K562 (cell line): ENCODE data around the gene EMC10. TPM values are rescaled to one million over a fixed set of nuclear protein-coding genes. Genes with fewer than 3 reads are reported as not detected.

Experiments used
- ATAC-seq: fragments of 200-7000 bp; cut with Tn5 transposase; 3 replicates; pipeline ENCODE4 v1.9.1; 2020; ENCODE audit warnings: moderate library complexity
- BruUV-seq: library from RNA; stranded (reverse); fragments of 400-500 nt; replicated peaks from 2 replicates; lab custom pipeline; 2021; lab: Mats Ljungman, UMichigan
- CTCF ChIA-PET: fragments of 300-600 bp; formaldehyde crosslinking; extraction: SDS; loops from one replicate; lab custom pipeline; 2021; ENCODE audit warnings: low intra/inter-chr PET ratio; lab: Yijun Ruan, JAX
- POLR2A ChIA-PET: fragments of 300-600, 350-650 bp; sonication (Branson Sonifier 250); formaldehyde crosslinking; extraction: SDS; loops from one replicate; lab custom pipeline; 2021; ENCODE audit warnings: antibody characterized with exemption, inconsistent platforms; lab: Yijun Ruan, JAX
- DNase-seq, 4 experiments: peaks; one replicate each; pipeline versions ENCODE4 v3.0.0 to v3.0.0-alpha.2; 2011 to 2018; ENCODE audit warnings: low spot score in 3 of 4, mixed read lengths in 3 of 4; ENCODE audit errors: extremely low read depth in 1 of 4
- FAIRE-seq: peaks from 2 replicates; lab custom pipeline; 2011; peaks lifted over from hg19 to GRCh38; lab: Jason Lieb, UNC
- H2AFZ ChIP-seq: 2 replicates; pipeline ENCODE4 v1.6.0; 2011; ENCODE audit warnings: low read depth, low read length, control low read depth, inconsistent platforms
- H3K27ac ChIP-seq: fragments of 200-600 bp; 3 replicates; pipeline ENCODE4 v1.8.0; 2011; ENCODE audit warnings: low read depth, mild to moderate bottlenecking, control low read depth, inconsistent platforms, low read length, moderate library complexity, mixed read lengths; ENCODE audit errors: extremely low read depth
- H3K27me3 ChIP-seq, 2 experiments: fragments of 300-600 bp in 1 of 2; 2 replicates in 1 of 2; 3 replicates in 1 of 2; pipeline versions ENCODE4 v1.6.0 to v1.8.0; 2011; ENCODE audit warnings: inconsistent platforms in 2 of 2, low read length in 2 of 2, mild to moderate bottlenecking in 1 of 2, mixed read lengths in 1 of 2, moderate library complexity in 1 of 2; ENCODE audit not compliant: control insufficient read depth in 2 of 2, insufficient read depth in 2 of 2
- H3K36me3 ChIP-seq: fragments of 300-600 bp; 3 replicates; pipeline ENCODE4 v1.8.0; 2011; ENCODE audit warnings: mild to moderate bottlenecking, low read length, inconsistent platforms; ENCODE audit not compliant: control insufficient read depth, insufficient read depth
- H3K4me1 ChIP-seq, 2 experiments: fragments of 200-600 bp in 1 of 2; replicated peaks in 1 of 2; 2 replicates in 1 of 2; 3 replicates in 1 of 2; pipeline versions ENCODE4 v1.5.1 to v1.8.0; 2011; ENCODE audit warnings: inconsistent platforms in 2 of 2, low read length in 2 of 2, mild to moderate bottlenecking in 1 of 2, mixed read lengths in 1 of 2, moderate library complexity in 1 of 2; ENCODE audit not compliant: control insufficient read depth in 2 of 2, insufficient read depth in 2 of 2
- H3K4me2 ChIP-seq: 2 replicates; pipeline ENCODE4 v1.6.1; 2011; ENCODE audit warnings: low read length, control low read depth, inconsistent platforms, mixed read lengths; ENCODE audit not compliant: insufficient read depth
- H3K4me3 ChIP-seq: fragments of 200-600 bp; sonication (generic), shearing (Covaris generic); 2 replicates; pipeline ENCODE4 v1.5.1; 2016; ENCODE audit warnings: control low read depth, inconsistent platforms
- H3K79me2 ChIP-seq: fragments of 200-600 bp; 3 replicates; pipeline ENCODE4 v1.8.0; 2011; ENCODE audit warnings: low read length, inconsistent platforms; ENCODE audit not compliant: control insufficient read depth, insufficient read depth
- H3K9ac ChIP-seq, 2 experiments: 2 replicates each; pipeline versions ENCODE4 v1.6.0 to v1.6.1; 2011; ENCODE audit warnings: low read depth in 2 of 2, low read length in 2 of 2, control low read depth in 1 of 2, inconsistent platforms in 1 of 2, mild to moderate bottlenecking in 1 of 2, mixed read lengths in 1 of 2; ENCODE audit not compliant: insufficient read depth in 1 of 2
- H3K9me1 ChIP-seq: one replicate; pipeline ENCODE4 v1.6.0; 2011; ENCODE audit warnings: inconsistent platforms, mild to moderate bottlenecking, low read length, moderate library complexity; ENCODE audit not compliant: control insufficient read depth, insufficient read depth
- H3K9me3 ChIP-seq: replicated peaks from 2 replicates; pipeline ENCODE4 v1.5.1; 2011; ENCODE audit warnings: low read depth, low read length, inconsistent platforms; ENCODE audit not compliant: control insufficient read depth, insufficient read depth
- H4K20me1 ChIP-seq: replicated peaks from 2 replicates; pipeline ENCODE4 v1.6.1; 2011; ENCODE audit warnings: low read length, inconsistent platforms, mixed read lengths; ENCODE audit not compliant: control insufficient read depth, insufficient read depth
- ARNT ChIP-seq, 2 experiments: fragments of 450-650 bp; IDR thresholded peaks; 2 replicates each; pipeline ENCODE4 v1.6.1; 2016; ENCODE audit warnings: mild to moderate bottlenecking in 1 of 2
- CUX1 ChIP-seq: fragments of 200-800 bp; sonication (Bioruptor generic); IDR thresholded peaks from 2 replicates; pipeline ENCODE4 v1.6.1; 2016; ENCODE audit warnings: missing genetic modification characterization, missing compliant biosample characterization
- FOXK2 ChIP-seq, 2 experiments: fragments of 450-650 bp; IDR thresholded peaks in 1 of 2; conservative IDR thresholded peaks in 1 of 2; 2 replicates each; pipeline ENCODE4 v1.6.1; 2016; ENCODE audit warnings: low read depth in 2 of 2, mild to moderate bottlenecking in 1 of 2
- HMG20A ChIP-seq: fragments of 450-650 bp; formaldehyde crosslinking; conservative IDR thresholded peaks from 2 replicates; pipeline ENCODE4 v1.4.0; 2020; ENCODE audit warnings: mild to moderate bottlenecking, mixed read lengths
- LCOR ChIP-seq: sonication (generic); formaldehyde crosslinking; IDR thresholded peaks from 2 replicates; pipeline ENCODE4 v1.8.0; 2022; ENCODE audit warnings: mild to moderate bottlenecking, missing genetic modification reagents
- MITF ChIP-seq: IDR thresholded peaks from 2 replicates; pipeline ENCODE4 v1.6.1; 2014; ENCODE audit warnings: antibody characterized with exemption
- POLR2AphosphoS2 ChIP-seq: IDR thresholded peaks from 2 replicates; pipeline ENCODE4 v1.6.1; 2012; ENCODE audit warnings: low read length, improper control_type of control experiment
- ZBTB9 ChIP-seq: fragments of 450-650 bp; formaldehyde crosslinking; IDR thresholded peaks from 2 replicates; pipeline ENCODE4 v1.4.0; 2020; ENCODE audit warnings: mild to moderate bottlenecking, moderate library complexity
- ZNF197 ChIP-seq: fragments of 200-800 bp; sonication (Bioruptor generic); IDR thresholded peaks from 2 replicates; pipeline ENCODE4 v1.6.1; 2016; ENCODE audit warnings: low read depth, missing genetic modification characterization, missing compliant biosample characterization
- ZNF586 ChIP-seq: fragments of 450-650 bp; formaldehyde crosslinking; conservative IDR thresholded peaks from 2 replicates; pipeline ENCODE4 v1.4.0; 2020; ENCODE audit warnings: mild to moderate bottlenecking, moderate library complexity
- WGBS: fragments of 100-300 bp; shearing (Covaris generic); methylation state at CpG from one replicate; pipeline ENCODE4 v1.1.6; 2016; ENCODE audit warnings: low coverage, mixed read lengths; ENCODE audit not compliant: insufficient coverage; ENCODE audit errors: missing lambda C conversion rate; 5-methylcytosine and 5-hydroxymethylcytosine counted together
- in situ Hi-C: fragments of 300-500 bp; cut with MboI; formaldehyde crosslinking; loops from 4 replicates; pipeline ENCODE4 v1.15.0; 2018; ENCODE audit warnings: inconsistent platforms, mixed read lengths
- intact Hi-C: fragments of 100-400 bp; cut with micrococcal nuclease; formaldehyde crosslinking; loops from 2 replicates; pipeline ENCODE4 v1.14.2; 2022
- polyA plus RNA-seq, 8 experiments: library from polyadenylated mRNA; depleted of rRNA in 4 of 8; stranded (reverse) in 5 of 8; unstranded in 3 of 8; fragments of >200 nt; fragmentation: Nextera tagmentation in 2 of 8; fragmentation: Illumina TruSeq in 1 of 8; extraction: Ambion mirVana in 2 of 8; extraction: Trizol in 1 of 8; gene quantifications; 2 replicates each; pipeline versions ENCODE4 v1.2.1 to v1.2.3, GENCODE V29; 2011 to 2014; ENCODE audit warnings: inconsistent platforms in 1 of 8, missing spikeins in 1 of 8
- total RNA-seq, 7 experiments: library from RNA; depleted of rRNA in 6 of 7; stranded (reverse); fragments of >200 nt in 6 of 7; fragmentation: Illumina TruSeq in 2 of 7; extraction: Trizol in 2 of 7; gene quantifications; 2 replicates each; pipeline versions ENCODE4 v1.2.1 to v1.2.3, GENCODE V29; 2011 to 2021; ENCODE audit warnings: low replicate concordance in 1 of 7
- TF ChIP-seq, protein P1 (sequence below): IDR thresholded peaks from 2 replicates; pipeline ENCODE4 v1.6.1; 2012; ENCODE audit warnings: low read depth, low read length, improper control_type of control experiment, borderline replicate concordance

Gene EMC10
- total and polyA plus RNA-seq, 9 of the 15 experiments (the other 6 are each of a cell fraction or from before 2014, with no cell fraction given), result 1.4 to 46.0 (median 13.1) TPM

GRCh38 chr19:50477751-50478515, 1.6 kb downstream of the EMC10 start:
- in situ Hi-C loops, result no loop called here
- Histone ChIP-seq H3K9ac (peak overlapping the region; percentile 67 to 87; a peak in 3 of 4 replicates), H2AFZ (no peak overlapping the region), H3K4me3 (no peak overlapping the region), H3K4me1 (peaks cover 5 to 56% of the 10 kb centered on the region in 2 experiments; a peak in 4 of 5 replicates), H3K9me3 (no peaks in the 10 kb centered on the region), H3K4me2 (peak overlapping the region; percentile 88; the same call in 1 of the 2 replicates), H3K79me2 (peaks cover 25% of the 10 kb centered on the region), H3K9me1 (no peaks in the 10 kb centered on the region), H3K36me3 (peaks cover 45% of the 10 kb centered on the region; the same call in 1 of the 3 replicates), H3K27me3 (no peaks in the 10 kb centered on the region; a peak in 1 of 5 replicates), H3K27ac (no peak overlapping the region), H4K20me1 (peaks cover 7% of the 10 kb centered on the region; the same call in 1 of the 2 replicates)
- CTCF ChIA-PET, result no interaction called here
- FAIRE-seq (peak; percentile 61), DNase-seq (no peak), ATAC-seq (no peak)
- 75% methylated on average over 12 of the region's 17 CpGs for WGBS
- POLR2A ChIA-PET, result interaction anchor here (0.6 to 0.9 kb wide), 4 partner anchors 8 to 102 kb away, joined by 3 to 5 read pairs (median 4); partner anchors contain the start of gene NR1H2
- no TSS peak for BruUV-seq
- intact Hi-C loops, result no loop called here
- TF ChIP-seq ZBTB9, result no peak
- TF ChIP-seq LCOR (CRISPR knock-in tag), result no peak
- TF ChIP-seq, protein P1, sequence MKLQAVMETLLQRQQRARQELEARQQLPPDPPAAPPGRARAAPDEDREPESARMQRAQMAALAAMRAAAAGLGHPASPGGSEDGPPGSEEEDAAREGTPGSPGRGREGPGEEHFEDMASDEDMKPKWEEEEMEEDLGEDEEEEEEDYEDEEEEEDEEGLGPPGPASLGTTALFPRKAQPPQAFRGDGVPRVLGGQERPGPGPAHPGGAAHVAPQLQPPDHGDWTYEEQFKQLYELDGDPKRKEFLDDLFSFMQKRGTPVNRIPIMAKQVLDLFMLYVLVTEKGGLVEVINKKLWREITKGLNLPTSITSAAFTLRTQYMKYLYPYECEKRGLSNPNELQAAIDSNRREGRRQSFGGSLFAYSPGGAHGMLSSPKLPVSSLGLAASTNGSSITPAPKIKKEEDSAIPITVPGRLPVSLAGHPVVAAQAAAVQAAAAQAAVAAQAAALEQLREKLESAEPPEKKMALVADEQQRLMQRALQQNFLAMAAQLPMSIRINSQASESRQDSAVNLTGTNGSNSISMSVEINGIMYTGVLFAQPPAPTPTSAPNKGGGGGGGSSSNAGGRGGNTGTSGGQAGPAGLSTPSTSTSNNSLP, result no peak
- no peak for TF ChIP-seq ZNF586
- no peak for TF ChIP-seq ARNT (IDR thresholded peaks at IDR 0.05)
- no peak for TF ChIP-seq CUX1 (CRISPR knock-in tag)
- no peak for TF ChIP-seq FOXK2 (conservative IDR thresholded peaks at IDR 0.05 in 1 of 2, IDR thresholded peaks at IDR 0.05 in 1 of 2; ENCODE audit: low read depth in 2 of 2)
- TF ChIP-seq HMG20A, result no peak
- no peak for TF ChIP-seq POLR2AphosphoS2
- no peak for TF ChIP-seq ZNF197
- no peak for TF ChIP-seq MITF
